CD4-positive, alpha-beta T cell treated with Interleukin-21 for 1 hour (primary cell): Measurements from ENCODE around the gene ALOX5AP.
A peak's percentile ranks its signal among the peaks of the same experiment; 100 is the strongest.

ENCODE experiments used
- DNase-seq: peaks from one replicate; pipeline ENCODE4 v3.0.0-alpha.2; 2020

Gene ALOX5AP

GRCh38 chr13:30715372-30715756, 20.0 kb upstream of the ALOX5AP start:
- no peak for DNase-seq

GRCh38 chr13:30715837-30716236, 19.5 kb upstream of the ALOX5AP start:
- no peak for DNase-seq

DNA sequence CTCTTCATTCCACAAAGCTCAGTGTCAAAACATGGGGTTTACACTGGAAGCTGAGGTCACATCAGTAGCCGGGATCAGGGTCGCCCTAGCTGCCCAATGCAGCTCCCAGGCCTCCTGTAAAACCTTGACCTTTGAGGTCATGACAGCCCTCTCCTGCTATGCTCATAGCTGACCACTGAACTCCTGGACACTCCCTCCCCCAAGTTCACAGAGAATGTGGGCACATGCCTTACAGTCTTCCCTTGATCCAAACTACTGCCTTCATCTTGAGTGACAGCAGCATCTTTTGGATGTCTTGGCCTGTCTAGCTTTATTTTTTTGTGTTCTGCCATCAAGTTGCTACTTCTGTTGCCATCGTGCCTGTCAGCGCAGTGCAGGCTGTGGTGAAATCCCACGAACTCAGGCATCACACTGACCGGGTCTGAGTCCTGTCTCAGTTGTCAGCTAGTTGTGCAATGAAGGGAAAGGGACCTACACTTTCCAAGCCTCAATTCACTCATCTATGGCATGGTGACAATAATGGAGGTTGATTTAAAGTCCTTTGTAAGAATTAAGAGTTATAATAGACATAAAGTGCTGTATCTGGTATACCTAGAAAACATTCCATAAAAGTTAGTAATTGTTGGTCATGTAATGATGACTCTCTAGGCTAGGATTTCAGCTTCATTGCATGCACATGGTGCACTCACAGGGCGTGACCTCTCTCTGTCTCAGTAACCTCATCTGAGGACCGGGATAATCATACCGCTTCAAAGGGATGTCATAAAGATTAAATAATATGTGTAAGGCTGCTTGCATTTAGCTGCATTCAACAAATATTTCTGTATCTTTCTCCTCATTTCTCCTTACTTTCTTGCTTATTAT, 16.4 kb upstream of the ALOX5AP start:
- DNase-seq, result no peak

GRCh38 chr13:30719525-30719914, 15.8 kb upstream of the ALOX5AP start:
- DNase-seq, result no peak

DNA sequence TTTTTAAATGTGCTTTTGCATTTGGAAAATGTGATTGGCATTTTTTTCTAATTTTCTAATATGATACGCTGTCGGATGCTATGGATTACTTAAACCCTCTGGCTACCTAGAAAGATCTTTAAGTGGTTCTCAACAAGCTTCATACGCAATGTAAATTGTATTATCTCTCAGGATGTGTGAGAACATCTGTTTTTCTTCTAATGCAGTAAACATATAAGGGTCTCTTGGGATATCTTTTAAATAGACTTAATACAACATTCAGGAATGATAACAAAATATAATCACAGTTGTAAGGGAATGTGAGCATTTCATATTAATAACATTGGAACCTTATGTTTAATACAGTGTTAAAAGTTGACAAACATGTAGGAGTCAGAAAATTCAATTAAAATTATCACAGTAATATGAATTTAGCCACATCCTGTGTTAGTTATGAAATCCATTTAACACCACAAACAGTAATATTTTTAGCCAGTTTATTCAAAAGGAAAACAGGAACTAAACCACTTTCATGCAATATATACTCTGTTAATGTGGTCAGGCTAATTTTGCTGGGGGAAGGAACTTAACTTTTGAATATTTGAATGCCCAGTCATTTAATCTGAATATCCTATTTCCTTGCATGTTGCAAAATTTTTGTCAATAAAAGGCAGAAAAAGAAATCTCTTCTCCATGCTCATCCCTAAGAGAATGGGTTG, 15.0 kb upstream of the ALOX5AP start:
- peak; percentile 14 for DNase-seq

GRCh38 chr13:30721936-30722335, 13.4 kb upstream of the ALOX5AP start:
- no peak for DNase-seq

GRCh38 chr13:30722361-30722760, 13.0 kb upstream of the ALOX5AP start:
- DNase-seq, result no peak

- no peak for DNase-seq
These were observed 10.6 kb upstream of the ALOX5AP start for GRCh38 chr13:30724778-30725177.

GRCh38 chr13:30725326-30726085, 9.8 kb upstream of the ALOX5AP start:
- no peak for DNase-seq

DNA sequence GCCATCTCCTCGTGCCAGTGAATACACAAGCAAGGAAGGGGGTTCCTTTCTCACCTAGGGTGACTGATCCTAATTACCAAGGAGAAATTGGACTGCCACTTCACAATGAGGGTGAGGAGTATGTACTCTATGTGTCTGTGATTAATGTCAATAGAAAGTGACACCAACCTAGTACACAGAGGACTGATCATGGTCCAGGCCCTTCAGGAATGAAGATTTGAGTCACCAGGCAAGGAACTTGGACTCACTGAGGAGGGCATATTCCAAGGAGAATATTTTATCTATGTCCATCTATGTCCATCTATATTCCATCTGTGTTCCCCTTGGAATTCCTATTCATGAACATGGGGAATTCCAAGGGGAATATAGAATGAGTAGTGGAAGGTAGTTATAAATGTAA, 9.2 kb upstream of the ALOX5AP start:
- no peak for DNase-seq

DNA sequence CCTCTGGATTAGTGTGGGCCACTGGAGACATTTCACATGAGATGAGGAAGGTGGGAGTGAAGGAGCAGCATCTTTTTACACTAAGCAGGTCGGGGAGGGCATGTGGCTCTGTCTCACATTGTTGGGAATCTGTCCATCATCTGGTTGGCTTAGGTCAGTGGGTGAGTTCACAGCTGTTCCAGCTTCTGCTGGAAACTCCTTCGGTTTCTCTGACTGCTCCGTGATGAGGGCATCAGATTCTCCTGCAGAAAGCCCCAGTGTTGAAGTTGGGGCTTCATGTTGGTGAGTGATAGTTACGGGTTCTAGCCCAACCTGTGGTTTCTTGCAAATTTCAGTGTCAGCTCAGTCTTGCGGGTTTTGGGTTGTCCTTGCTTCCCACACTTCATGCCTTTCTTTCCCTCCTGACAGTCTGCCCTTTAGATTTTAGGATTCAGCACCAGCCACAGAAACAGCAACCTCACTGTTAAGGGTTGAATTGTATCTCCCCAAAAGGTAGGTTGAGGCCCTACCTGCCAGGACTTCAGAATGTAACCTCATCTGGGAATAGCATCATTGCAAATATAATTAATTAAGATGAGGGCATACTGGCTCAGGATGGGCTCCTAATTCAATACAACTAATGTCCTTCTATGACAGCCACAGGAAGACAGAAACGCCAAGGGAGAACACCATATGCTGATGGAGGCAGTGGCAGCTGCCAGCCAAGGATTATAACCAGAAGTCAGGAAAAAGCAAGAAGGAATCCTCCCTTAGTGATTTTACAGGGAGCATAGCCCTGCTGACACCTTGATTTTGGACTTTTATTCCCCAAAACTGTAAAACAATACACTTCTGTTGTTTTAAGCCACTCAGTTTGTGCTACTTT, 7.6 kb upstream of the ALOX5AP start:
- DNase-seq, result no peak

DNA sequence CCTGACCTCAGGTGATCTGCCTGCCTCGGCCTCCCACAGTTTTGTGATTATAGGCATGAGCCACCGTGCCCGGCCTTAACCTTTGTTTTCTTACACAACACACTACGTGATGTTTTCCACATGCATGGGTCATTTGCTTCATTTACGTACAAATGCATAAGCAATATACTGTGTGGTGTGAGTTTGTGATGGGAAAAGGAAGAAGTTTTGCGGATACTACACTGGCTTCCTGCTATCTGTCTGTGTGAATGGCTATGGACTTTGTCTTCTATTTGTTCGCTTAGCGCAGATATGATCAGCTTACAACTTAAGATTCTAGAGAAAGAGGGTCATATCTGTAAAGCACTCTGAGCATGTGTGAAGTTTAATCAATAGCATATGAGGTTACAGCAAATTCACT, 5.5 kb upstream of the ALOX5AP start:
- no peak for DNase-seq

DNA sequence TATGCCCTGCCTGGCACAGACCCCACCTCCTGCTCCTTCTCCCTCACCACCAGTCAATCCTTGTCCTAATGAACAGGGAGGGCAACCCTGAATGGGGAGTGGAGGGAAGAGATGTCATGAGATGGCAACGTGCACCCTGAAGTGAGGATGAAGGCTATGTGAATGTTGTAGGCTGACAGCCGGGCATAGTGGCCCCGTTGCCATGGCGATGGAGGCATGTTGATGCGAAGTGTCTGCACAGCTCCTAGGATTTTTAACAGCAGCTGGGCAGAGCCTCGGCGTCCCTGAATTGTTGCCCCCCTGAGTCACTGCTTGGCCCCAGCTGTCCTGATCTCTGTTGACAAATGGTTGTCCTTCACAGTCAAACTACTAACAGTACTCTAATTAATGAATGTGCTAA, 4.8 kb upstream of the ALOX5AP start:
- DNase-seq, result no peak

DNA sequence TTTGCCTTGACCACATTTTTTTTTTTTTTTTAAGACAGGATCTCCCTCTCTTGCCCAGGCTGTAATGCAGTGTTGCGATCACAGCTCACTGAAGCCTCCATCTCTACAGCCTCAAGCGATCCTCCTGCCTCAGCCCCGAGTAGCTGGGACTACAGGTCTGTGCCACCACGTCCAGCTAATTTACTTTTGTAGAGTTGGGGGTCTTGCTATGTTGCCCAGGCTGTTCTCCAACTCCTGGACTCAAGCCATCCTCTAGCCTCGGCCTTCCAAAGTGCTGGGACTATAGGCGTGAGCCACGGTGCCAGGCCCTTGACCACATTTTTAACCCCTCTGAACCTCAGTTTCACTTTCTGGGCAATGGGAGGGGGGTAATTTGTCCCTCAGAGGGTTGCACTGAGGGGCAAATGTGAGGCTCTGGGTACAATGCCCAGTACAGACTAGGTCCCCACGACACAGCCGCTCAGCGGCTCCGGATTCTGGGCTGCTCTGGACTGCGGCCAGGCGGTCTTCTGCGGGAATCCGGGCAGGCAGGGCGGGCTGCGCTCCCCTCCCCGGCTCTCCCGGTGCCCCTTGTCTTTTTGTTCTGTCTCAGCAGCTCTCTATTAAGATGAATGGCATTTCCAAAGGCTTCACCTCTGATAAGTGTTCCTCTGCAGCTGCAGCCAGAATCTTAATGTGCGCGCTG, 3.8 kb upstream of the ALOX5AP start:
- DNase-seq, result no peak

- no peak for DNase-seq
These were observed 3.3 kb upstream of the ALOX5AP start for GRCh38 chr13:30732046-30732390.

GRCh38 chr13:30734439-30734838, 904 bp upstream of the ALOX5AP start:
- no peak for DNase-seq

GRCh38 chr13:30735872-30736175, 481 bp downstream of the ALOX5AP start:
- DNase-seq, result peak; percentile 14

DNA sequence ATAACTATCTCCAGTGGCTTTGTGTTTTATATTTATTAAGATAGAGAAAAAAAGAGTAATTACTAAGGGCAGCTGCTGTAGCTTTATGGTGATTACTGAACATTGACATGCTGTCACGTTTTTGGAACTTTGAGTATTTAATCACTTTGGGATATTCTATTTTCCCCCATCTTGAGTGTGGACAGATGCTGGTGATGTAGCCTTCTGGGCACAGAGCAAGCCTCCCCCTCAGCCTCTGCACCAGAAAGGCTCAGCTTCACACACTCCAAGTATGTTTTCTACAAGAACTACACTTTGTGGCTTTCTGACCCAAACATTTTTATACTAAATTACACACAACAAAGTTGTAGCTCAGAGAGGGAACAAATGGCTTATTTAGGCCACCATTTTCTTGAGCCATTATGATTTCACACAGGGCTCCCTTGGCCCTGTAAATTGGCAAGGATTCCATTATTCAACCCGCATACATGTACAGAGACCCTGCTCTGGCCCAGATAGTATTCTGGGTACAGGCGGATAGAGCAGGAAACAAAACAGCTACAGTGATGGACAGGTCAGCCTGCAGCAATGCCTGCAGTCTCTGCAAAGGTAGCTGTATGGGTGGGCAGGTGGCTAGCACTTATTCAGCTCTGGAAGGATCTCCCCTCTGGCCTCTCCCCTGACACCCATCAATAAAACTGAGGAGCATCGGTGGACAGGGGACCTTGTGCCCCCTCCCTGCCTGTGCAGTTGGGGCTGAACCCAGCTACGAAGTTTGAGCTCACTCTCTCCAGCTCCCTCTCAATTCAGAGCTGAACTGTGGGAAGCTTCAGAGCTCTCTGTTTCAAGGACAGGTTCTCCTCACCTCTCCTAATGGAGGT, 1.3 kb downstream of the ALOX5AP start:
- DNase-seq, result no peak

GRCh38 chr13:30737511-30738337, 2.4 kb downstream of the ALOX5AP start:
- DNase-seq, result peak; percentile 18

DNA sequence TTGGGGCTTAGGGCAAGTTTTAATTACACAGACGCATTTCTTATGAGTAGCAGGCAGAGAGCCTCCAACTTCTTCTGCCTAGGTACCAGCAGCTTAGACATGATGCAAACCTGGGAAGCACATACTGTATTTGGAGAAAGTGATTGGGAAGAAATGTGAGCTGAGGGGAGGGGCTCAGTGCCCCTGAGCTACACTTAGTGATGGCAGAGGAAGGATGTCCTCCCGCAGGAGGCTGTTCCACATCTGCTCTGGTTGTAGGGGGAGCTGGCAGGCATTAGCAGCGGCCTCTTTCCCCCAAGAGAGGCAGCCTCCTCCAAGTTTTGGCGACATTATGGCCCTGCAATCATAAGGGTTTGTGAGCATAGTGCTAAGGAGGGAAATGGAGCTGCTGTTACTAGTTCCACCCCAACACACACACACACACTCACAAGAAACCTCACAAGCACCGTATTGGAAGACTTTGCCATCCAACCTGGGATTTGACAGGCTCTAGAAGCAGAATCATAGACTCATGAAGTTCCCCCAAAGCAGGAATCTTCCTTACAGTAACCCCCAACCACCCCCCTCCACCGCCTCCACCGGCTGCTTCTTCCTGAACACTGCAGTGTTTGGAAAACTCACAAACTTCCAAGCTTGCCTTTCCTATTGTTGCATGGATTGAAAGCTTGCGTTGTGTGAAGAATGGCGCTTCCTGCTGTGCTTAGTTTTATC, 3.3 kb downstream of the ALOX5AP start:
- DNase-seq, result no peak
